HepG2 (cell line): ENCODE data around the gene PDLIM4. TPM values are rescaled to one million over a fixed set of nuclear protein-coding genes. Genes with fewer than 3 reads are reported as not detected.

Experiments used
- ATAC-seq: fragments of 200-7000 bp; cut with Tn5 transposase; 3 replicates; pipeline ENCODE4 v1.9.1; 2020; ENCODE audit warnings: mild to moderate bottlenecking, moderate library complexity
- BruUV-seq: library from RNA; stranded (reverse); fragments of 400-500 nt; replicated peaks from 2 replicates; lab custom pipeline; 2021; lab: Mats Ljungman, UMichigan
- CTCF ChIA-PET: fragments of 300-600 bp; formaldehyde crosslinking; extraction: SDS; loops from one replicate; lab custom pipeline; 2021; ENCODE audit warnings: low total read pairs, inconsistent platforms, low intra/inter-chr PET ratio; lab: Yijun Ruan, JAX
- POLR2A ChIA-PET: fragments of 350-600 bp; sonication (Branson Sonifier 250); formaldehyde crosslinking; loops from one replicate; lab custom pipeline; 2020; ENCODE audit warnings: antibody characterized with exemption, inconsistent platforms; lab: Yijun Ruan, JAX
- DNase-seq: peaks from one replicate; pipeline ENCODE4 v3.0.0-alpha.2; 2015; ENCODE audit warnings: low spot score
- FAIRE-seq: peaks from 3 replicates; lab custom pipeline; 2011; peaks lifted over from hg19 to GRCh38; lab: Jason Lieb, UNC
- H2AFZ ChIP-seq: one replicate; pipeline ENCODE4 v1.6.1; 2011; ENCODE audit warnings: low read length, inconsistent platforms
- H3K27ac ChIP-seq: fragments of 300-600 bp; 3 replicates; pipeline ENCODE4 v1.8.0; 2011; ENCODE audit warnings: mixed run types, mild to moderate bottlenecking, mixed read lengths, low read length, inconsistent platforms; ENCODE audit not compliant: insufficient read depth; ENCODE audit errors: extremely low read length
- H3K27me3 ChIP-seq, 2 experiments: fragments of 200-600 bp in 1 of 2; 2 replicates in 1 of 2; 3 replicates in 1 of 2; pipeline versions ENCODE4 v1.6.0 to v1.8.0; 2011; ENCODE audit warnings: low read length in 2 of 2, mild to moderate bottlenecking in 2 of 2, moderate library complexity in 2 of 2, inconsistent platforms in 1 of 2; ENCODE audit not compliant: insufficient read depth in 2 of 2, control insufficient read depth in 1 of 2
- H3K36me3 ChIP-seq, 2 experiments: fragments of 200-600 bp in 1 of 2; replicated peaks in 1 of 2; 2 replicates in 1 of 2; 3 replicates in 1 of 2; pipeline versions ENCODE4 v1.5.1 to v1.8.0; 2011; ENCODE audit warnings: low read length in 2 of 2, inconsistent platforms in 1 of 2; ENCODE audit not compliant: insufficient read depth in 2 of 2, control insufficient read depth in 1 of 2
- H3K4me1 ChIP-seq: 2 replicates; pipeline ENCODE4 v1.5.1; 2012; ENCODE audit warnings: low read length, inconsistent platforms; ENCODE audit not compliant: insufficient read depth
- H3K4me2 ChIP-seq: 2 replicates; pipeline ENCODE4 v1.6.0; 2011; ENCODE audit warnings: low read depth, low read length, inconsistent platforms
- H3K4me3 ChIP-seq, 3 experiments: fragments of 200-600 bp in 1 of 3; sonication (generic), shearing (Covaris generic) in 1 of 3; replicated peaks in 1 of 3; 2 replicates each; pipeline ENCODE4 v1.5.1; 2011 to 2016; ENCODE audit warnings: low read length in 3 of 3, inconsistent platforms in 2 of 3, low read depth in 2 of 3, mild to moderate bottlenecking in 2 of 3, control low read depth in 1 of 3, mixed read lengths in 1 of 3; ENCODE audit not compliant: insufficient read depth in 1 of 3
- H3K79me2 ChIP-seq: one replicate; pipeline ENCODE4 v1.6.1; 2011; ENCODE audit warnings: low read length, inconsistent platforms; ENCODE audit not compliant: insufficient read depth
- H3K9ac ChIP-seq: 2 replicates; pipeline ENCODE4 v1.6.0; 2011; ENCODE audit warnings: mild to moderate bottlenecking, low read depth, low read length, inconsistent platforms; ENCODE audit not compliant: insufficient read depth
- H3K9me3 ChIP-seq: 2 replicates; pipeline ENCODE4 v1.5.1; 2012; ENCODE audit warnings: mild to moderate bottlenecking, low read length
- H4K20me1 ChIP-seq: 2 replicates; pipeline ENCODE4 v1.6.0; 2011; ENCODE audit warnings: inconsistent platforms, mild to moderate bottlenecking, low read length, moderate library complexity; ENCODE audit not compliant: insufficient read depth
- ATF7-NPFF ChIP-seq: sonication (generic); formaldehyde crosslinking; IDR thresholded peaks from 2 replicates; pipeline ENCODE4 v1.8.1; 2023; ENCODE audit warnings: mild to moderate bottlenecking, low read depth, missing genetic modification reagents, moderate library complexity
- CCAR2 ChIP-seq: fragments of 200-400 bp; formaldehyde crosslinking; optimal IDR thresholded peaks from 2 replicates; pipeline ENCODE3; 2018; ENCODE audit warnings: low read depth, mild to moderate bottlenecking, low read length, moderate library complexity
- CEBPG ChIP-seq: IDR thresholded peaks from 2 replicates; pipeline ENCODE4 v1.6.1; 2016
- CSRNP2 ChIP-seq: sonication (generic); formaldehyde crosslinking; conservative IDR thresholded peaks from 2 replicates; pipeline ENCODE4 v1.8.0; 2022; ENCODE audit warnings: low read depth, missing genetic modification reagents
- KMT2B ChIP-seq: IDR thresholded peaks from 2 replicates; pipeline ENCODE4 v1.6.1; 2016; ENCODE audit warnings: missing genetic modification reagents, missing compliant biosample characterization
- NAIF1 ChIP-seq: sonication (generic); formaldehyde crosslinking; IDR thresholded peaks from 2 replicates; pipeline ENCODE4 v1.5.0; 2020; ENCODE audit warnings: mild to moderate bottlenecking, missing genetic modification reagents, borderline replicate concordance
- RAD51 ChIP-seq: fragments of 450-650 bp; IDR thresholded peaks from 2 replicates; pipeline ENCODE4 v1.6.1; 2016; ENCODE audit warnings: borderline replicate concordance
- TBX2 ChIP-seq: sonication (generic); formaldehyde crosslinking; IDR thresholded peaks from 2 replicates; pipeline ENCODE4 v1.5.0; 2020; ENCODE audit warnings: missing genetic modification reagents, mild to moderate bottlenecking, borderline replicate concordance
- ZBTB34 ChIP-seq: sonication (generic); formaldehyde crosslinking; IDR thresholded peaks from 2 replicates; pipeline ENCODE4 v1.8.0; 2022; ENCODE audit warnings: mild to moderate bottlenecking, missing genetic modification reagents
- ZC3H4 ChIP-seq: sonication (generic); formaldehyde crosslinking; IDR thresholded peaks from 2 replicates; pipeline ENCODE4 v1.4.0; 2020; ENCODE audit warnings: missing genetic modification reagents, borderline replicate concordance
- ZNF292 ChIP-seq: sonication (generic); formaldehyde crosslinking; IDR thresholded peaks from 2 replicates; pipeline ENCODE4 v1.8.1; 2022; ENCODE audit warnings: mild to moderate bottlenecking, low read depth, missing genetic modification reagents, borderline replicate concordance
- ZNF782 ChIP-seq: sonication (generic); formaldehyde crosslinking; IDR thresholded peaks from 2 replicates; pipeline ENCODE4 v1.4.0; 2020; ENCODE audit warnings: missing genetic modification reagents, mild to moderate bottlenecking, borderline replicate concordance
- WGBS: methylation state at CpG from one replicate; pipeline ENCODE4 v1.1.6; 2017; ENCODE audit warnings: low lambda C conversion rate; 5-methylcytosine and 5-hydroxymethylcytosine counted together
- in situ Hi-C: cut with HindIII; loops from 2 replicates; pipeline ENCODE4 v1.10.0; 2017; ENCODE audit warnings: low pct_unique_long_range_greater_than_20kb; ENCODE audit not compliant: extremely low pct_ligation_motif_present
- intact Hi-C: fragments of 100-400 bp; cut with micrococcal nuclease; formaldehyde crosslinking; loops from one replicate; pipeline ENCODE4 v1.10.0; 2022; ENCODE audit not compliant: unreplicated experiment
- polyA plus RNA-seq, 8 experiments: library from polyadenylated mRNA; depleted of rRNA in 3 of 8; stranded (reverse) in 7 of 8; unstranded in 1 of 8; fragments of >200 nt; fragmentation: Illumina TruSeq in 4 of 8; extraction: Trizol in 4 of 8; gene quantifications; 2 replicates each; pipeline versions ENCODE4 v1.2.1 to v1.2.3, GENCODE V29; 2011 to 2016; ENCODE audit warnings: low read depth in 4 of 8, missing spikeins in 1 of 8, mixed read lengths in 1 of 8; ENCODE audit not compliant: insufficient read depth in 1 of 8
- total RNA-seq, 5 experiments: library from RNA; depleted of rRNA; stranded (reverse); fragments of >200 nt; fragmentation: Illumina TruSeq; extraction: Trizol; gene quantifications; 2 replicates each; pipeline ENCODE4 v1.2.3, GENCODE V29; 2016; ENCODE audit warnings: low read depth in 1 of 5

Gene PDLIM4
- total and polyA plus RNA-seq, 2 of the 13 experiments (the other 11 are each of a cell fraction or from before 2014, with no cell fraction given): 1.1 to 2.3 TPM

- BruUV-seq: no TSS peak
- WGBS: 44% methylated on average over 2 of the region's 10 CpGs
- Histone ChIP-seq H3K4me2 (no peak overlapping the region), H3K4me1 (no peaks in the 10 kb centered on the region), H2AFZ (no peak overlapping the region), H3K27me3 (peaks cover 2 to 6% of the 10 kb centered on the region in 2 experiments; a peak in 3 of 5 replicates), H3K9me3 (no peaks in the 10 kb centered on the region), H4K20me1 (no peaks in the 10 kb centered on the region; the same call in 1 of the 2 replicates), H3K79me2 (no peaks in the 10 kb centered on the region), H3K4me3 (no peak overlapping the region), H3K36me3 (no peaks in the 10 kb centered on the region), H3K27ac (no peak overlapping the region), H3K9ac (no peak overlapping the region)
- CTCF ChIA-PET: no interaction called here
- peak; percentile 17; the same call in 1 of the 3 replicates for ATAC-seq
- POLR2A ChIA-PET: interaction anchor here (0.9 kb wide), 1 partner anchor 13 kb away, joined by 3 read pairs; no protein-coding TSS in a partner anchor
- in situ Hi-C loops: no loop called here
- DNase-seq: no peak
- intact Hi-C loops: no loop called here
- no peak for TF ChIP-seq NAIF1 (CRISPR knock-in tag)
- no peak for TF ChIP-seq CCAR2
- TF ChIP-seq TBX2 (CRISPR knock-in tag): no peak
- TF ChIP-seq CEBPG (CRISPR knock-in tag): no peak
- TF ChIP-seq ZNF292 (CRISPR knock-in tag): no peak
- no peak for TF ChIP-seq ATF7-NPFF (CRISPR knock-in tag)
- no peak for TF ChIP-seq ZNF782 (CRISPR knock-in tag)
- no peak for TF ChIP-seq KMT2B (CRISPR knock-in tag)
- TF ChIP-seq ZBTB34 (CRISPR knock-in tag): no peak
- TF ChIP-seq CSRNP2 (CRISPR knock-in tag): no peak
- TF ChIP-seq RAD51: no peak
- TF ChIP-seq ZC3H4 (CRISPR knock-in tag): no peak
- no peak for FAIRE-seq
Observed at GRCh38 chr5:132251220-132251725, 6.2 kb upstream of the PDLIM4 start.
